Inflammatory macrophage treated with lipopolysaccharide for 1 hour (primary cell): Measurements from ENCODE around the gene ITIH5.
"Not testable (repeated sequence)": the region's sequence is repeated elsewhere in the genome, so short reads cannot be mapped to it uniquely, and the experiment has no call there.

Experiments used
- DNase-seq, 2 donors: peaks; one replicate each; pipeline ENCODE4 v3.0.0-alpha.2; 2020 to 2022

Gene ITIH5

DNA sequence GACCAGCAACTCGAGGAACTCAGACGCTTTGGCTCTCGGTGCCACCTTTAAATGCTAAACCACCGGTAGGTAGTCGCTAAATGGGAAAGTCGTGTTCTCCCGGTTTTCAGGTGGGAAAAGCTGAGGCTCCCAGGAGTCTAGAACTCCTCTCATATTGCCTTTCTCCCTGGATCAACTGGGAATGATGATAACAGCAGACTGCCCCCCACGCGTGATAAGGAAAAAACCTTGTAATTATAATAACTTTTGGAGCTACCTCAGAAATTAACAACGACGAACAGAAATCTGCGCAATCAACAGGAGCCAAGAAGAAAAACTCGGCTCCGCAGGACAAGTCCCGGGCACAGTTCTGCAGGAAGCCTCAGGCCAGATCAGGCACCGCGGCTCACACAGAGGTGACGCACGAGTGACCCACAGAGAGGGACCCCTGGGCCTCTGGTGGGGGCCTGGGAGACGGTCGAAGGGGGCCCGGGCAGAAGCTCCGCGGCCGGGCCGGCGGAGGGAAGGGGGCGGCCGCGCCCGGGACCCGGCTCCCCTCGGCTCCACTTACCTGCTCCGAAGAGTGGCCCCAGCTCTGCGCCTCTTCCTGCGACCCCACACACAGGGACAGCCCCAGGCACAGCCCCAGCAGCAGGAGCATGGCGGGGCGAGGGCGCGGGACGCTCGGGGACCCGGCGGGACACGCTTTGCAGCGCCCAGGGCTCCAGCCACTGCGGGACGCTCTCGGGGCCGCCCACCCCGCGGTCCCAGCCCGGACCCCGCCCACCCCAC, at the start of gene ITIH5:
Gene ITIH5 (minus strand): TSS at position 714 of the 771 bp plus-strand sequence. CDS start 74 bp downstream, at position 640.
- no peak for DNase-seq

GRCh38 chr10:7715515-7715914, 48.7 kb upstream of the ITIH5 start:
- DNase-seq: no peak

GRCh38 chr10:7711075-7711474, 44.3 kb upstream of the ITIH5 start:
- DNase-seq: not testable (repeated sequence)

- no peak for DNase-seq
Observed at GRCh38 chr10:7710446-7710845, 43.7 kb upstream of the ITIH5 start.

DNA sequence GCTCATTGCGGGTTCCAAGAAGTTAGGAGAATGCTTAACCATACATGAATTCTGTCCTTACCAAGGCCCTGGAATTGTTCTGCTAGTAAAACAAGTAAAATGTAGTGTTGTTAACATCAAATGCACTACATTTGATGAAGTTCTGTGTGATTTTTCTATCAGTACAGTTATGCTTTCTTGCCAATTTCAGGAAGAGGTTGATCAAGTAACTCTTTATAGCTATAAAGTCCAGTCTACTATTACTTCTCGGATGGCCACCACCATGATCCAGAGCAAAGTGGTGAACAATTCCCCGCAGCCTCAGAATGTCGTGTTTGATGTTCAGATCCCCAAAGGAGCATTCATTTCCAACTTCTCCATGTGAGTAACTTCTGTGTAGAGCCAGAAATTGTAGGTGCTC, 42.1 kb upstream of the ITIH5 start:
- DNase-seq: no peak

DNA sequence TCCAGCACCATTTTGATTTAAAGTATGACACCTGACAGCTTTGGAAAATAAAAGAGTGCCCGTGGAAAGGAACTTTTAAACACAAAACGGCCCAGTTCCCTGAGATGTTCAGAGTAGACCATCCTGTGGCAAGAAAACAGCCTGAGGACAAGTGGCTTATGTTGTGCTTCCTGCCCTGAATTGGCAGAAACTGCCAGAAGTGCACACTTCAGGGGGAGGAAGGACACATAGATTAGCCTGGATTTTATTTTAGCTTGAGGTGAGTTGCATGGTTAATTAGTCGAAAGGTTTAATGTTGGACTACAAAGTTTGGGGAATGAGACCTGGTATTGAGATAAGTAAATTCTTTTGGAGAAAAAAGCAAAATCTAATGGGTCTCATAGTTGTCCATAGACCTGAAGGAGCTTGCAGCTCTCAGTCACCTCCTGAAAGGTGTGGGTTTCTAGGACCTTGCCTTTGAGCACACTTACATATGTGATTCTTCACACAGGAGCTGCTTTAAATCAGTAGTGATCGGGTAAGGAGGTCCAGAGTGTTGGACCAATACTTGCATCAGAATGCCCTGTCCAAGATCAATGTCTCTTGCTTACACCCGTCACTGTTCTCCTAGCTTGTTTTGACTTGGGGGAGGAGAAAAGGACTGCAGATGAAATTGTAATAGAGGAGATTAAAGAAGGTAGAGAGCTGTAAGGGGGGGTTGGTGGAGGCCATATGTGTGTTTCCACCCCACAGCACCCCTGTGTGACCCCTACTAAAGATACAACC, 41.3 kb upstream of the ITIH5 start:
- no peak for DNase-seq

GRCh38 chr10:7707102-7707501, 40.3 kb upstream of the ITIH5 start:
- DNase-seq: no peak

DNA sequence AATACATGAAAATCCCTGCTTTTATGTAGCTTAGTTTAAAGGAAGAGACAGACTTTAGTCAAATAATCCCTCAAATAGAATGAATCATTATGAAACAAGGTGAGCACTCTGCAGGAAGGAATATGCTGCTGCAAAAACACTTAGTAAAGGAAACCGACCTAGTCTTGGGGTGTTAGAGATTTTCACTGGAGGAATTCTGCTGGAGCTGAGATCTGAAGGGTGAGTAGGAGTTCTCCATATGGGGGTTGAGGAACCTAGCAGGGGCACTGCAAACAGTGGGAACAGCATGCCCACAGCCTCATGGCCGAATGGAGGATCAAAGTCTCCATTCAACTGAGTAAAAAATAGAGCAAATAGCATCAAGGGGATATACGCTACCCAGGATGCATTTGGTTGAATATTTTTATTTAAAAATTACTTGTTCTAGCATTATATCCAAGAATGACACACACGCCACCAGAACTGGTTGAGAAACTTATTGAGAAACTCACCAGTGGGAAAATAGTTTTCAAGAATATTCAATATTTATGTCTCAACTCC, 39.8 kb upstream of the ITIH5 start:
- DNase-seq: no peak

- no peak for DNase-seq
Observed at GRCh38 chr10:7705341-7705740, 38.6 kb upstream of the ITIH5 start.

DNA sequence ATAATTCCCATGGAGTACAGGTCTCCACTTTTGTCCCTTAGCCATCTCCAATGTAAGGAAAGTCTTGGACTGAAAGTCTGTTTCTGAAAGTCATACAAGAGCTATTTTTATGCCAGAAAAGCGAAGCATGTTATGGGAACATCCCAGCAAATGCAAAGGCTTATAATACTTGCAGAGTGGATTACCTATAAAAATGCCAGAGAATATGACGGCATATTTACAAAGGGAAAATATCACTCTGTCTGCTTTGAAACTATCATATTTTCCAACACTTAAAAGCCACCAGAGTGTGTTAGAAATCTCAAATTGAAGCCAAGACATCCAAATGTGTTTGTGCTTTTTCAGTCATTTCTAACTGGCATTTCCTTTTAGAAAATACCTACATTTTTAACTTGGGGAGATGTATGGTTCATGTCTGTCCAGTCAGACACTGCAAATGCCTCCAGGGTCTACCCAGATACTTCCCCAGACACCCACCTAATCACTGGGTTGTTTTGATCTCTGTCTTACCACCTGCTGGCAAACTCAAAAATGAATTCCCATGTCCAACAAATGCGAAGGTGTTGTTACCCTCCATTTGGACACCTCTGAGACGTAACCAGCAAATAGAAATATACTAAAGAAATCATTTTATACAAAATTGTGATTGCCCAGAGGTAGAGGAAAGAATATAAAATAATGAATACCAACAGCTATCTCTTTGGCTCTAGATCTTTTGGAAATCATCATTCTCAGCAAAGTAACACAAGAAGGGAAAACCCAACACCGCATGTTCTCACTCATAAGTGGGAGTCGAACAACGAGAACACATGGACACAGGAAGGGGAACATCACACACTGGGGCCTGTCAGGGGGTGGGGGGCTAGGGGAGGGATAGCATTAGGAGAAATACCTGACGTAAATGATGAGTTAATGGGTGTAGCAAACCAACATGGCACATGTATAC, 37.6 kb upstream of the ITIH5 start:
- DNase-seq: no peak

- no peak for DNase-seq
Observed at GRCh38 chr10:7703140-7703539, 36.4 kb upstream of the ITIH5 start, which contains the start of gene ITIH2. Gene ITIH2 (plus strand): TSS chr10:7703316. CDS start chr10:7703435, 119 bp downstream.

DNA sequence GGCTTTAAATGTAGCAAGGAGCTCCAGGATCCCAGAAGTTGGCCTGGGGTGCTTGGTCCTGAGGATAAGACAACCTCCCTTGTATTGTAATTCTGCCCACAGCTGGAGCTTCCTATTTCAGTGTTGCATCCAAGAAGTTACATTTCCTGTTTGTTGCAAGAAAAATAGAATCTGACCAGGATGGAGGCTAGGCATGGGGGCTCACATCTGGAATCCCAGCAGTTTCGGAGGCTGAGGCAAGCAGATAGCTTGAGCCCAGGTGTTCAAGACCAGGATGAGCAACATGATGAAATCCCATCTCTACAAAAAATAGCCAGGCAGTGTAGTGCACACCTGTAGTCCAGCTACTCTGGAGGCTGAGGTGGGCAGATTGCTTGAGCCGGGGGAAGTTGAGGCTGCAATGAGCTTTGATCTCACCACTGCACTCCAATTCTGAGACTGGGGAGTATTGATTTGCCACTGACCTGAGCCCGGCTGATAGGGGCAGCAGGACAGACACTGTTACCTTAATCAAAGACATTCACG, 35.6 kb upstream of the ITIH5 start:
- no peak for DNase-seq

DNA sequence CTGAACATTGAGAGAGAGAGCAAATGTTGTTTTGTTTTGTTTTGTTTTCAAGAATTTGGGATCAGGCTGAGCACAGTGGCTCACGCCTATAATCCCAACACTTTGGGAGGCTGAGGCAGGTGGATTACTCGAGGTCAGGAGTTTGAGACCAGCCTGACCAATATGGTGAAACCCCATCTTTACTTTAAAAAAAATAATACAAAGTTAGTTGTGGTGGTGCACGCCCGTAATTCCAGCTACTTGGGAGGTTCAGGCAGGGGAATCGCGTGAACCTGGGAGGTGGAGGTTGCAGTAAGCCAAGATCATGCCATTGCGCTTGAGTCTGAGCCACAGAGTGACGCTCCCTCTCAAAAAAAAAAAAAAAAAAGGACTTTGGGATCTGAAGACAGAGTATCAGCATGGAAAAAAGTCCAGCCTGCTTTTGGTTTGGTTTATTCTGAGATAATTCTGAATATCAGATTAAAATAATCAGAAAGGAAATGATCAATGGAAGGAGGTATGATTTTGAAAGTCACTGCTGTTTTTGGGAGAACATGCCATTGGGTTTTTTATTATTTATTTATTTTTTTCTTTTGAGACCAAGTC, 34.5 kb upstream of the ITIH5 start:
- DNase-seq: no peak

GRCh38 chr10:7700577-7701125, 33.9 kb upstream of the ITIH5 start:
- DNase-seq: no peak

- DNase-seq: no peak
Observed at GRCh38 chr10:7697426-7697825, 30.7 kb upstream of the ITIH5 start.

GRCh38 chr10:7696545-7696944, 29.8 kb upstream of the ITIH5 start:
- no peak for DNase-seq

- DNase-seq: peak in 1 of 2 donors; percentile 10
Observed at GRCh38 chr10:7693194-7693593, 26.4 kb upstream of the ITIH5 start.

- not testable (repeated sequence) for DNase-seq
Observed at GRCh38 chr10:7692368-7692767, 25.6 kb upstream of the ITIH5 start.

DNA sequence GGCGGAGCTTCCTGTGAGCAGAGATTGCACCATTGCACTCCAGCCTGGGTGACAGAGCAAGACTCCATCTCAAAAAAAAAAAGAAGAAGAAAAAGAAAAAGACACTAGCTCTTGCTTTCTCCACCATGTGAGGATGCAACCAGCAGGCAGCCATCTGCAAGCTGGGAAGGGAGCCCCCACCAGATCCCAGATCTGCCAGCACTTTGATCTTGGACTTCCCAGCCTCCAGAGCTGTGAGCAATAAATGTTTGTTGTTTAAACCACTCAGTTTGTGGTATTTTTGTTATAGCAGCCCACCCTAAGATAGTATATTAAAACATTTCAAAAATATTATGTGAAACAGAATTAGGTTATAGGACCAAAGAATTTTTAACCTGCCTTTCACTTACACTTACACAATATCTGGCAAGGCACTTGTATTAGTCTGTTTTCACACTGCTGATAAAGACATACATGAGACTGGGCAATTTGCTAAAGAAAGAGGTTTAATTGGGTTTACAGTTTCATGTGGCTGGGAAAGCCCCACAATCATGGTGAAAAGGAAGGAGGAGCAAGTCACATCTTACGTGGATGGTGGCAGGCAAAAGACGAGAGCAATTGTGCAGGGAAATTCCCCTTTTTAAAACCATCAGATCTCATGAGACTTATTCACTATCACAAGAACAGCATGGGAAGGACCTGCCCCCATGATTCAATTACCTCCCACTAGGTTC, 24.3 kb upstream of the ITIH5 start:
- DNase-seq: peak in 1 of 2 donors; percentile 7

DNA sequence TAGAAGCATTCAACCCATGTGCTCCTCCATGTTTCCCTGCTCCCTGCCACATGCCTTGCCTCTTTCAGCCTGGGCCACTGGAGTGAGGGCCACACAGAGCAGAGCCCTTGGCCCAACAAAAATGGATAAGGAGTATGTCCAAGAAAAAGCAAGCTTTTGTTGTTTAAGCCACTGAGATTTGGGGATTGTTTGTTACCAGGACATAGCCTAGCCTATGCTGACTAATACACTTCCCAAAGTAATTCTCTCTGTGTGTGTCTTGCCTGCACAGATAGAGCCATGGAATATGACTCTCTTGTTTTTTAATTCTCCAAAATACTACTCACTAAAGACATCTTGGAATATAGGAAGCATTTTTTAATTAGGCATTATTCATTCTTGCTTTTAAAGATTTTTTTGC, 22.8 kb upstream of the ITIH5 start:
- DNase-seq: no peak
